ENCODE data around the gene HOXB5.

HOXB5 gene

DNA sequence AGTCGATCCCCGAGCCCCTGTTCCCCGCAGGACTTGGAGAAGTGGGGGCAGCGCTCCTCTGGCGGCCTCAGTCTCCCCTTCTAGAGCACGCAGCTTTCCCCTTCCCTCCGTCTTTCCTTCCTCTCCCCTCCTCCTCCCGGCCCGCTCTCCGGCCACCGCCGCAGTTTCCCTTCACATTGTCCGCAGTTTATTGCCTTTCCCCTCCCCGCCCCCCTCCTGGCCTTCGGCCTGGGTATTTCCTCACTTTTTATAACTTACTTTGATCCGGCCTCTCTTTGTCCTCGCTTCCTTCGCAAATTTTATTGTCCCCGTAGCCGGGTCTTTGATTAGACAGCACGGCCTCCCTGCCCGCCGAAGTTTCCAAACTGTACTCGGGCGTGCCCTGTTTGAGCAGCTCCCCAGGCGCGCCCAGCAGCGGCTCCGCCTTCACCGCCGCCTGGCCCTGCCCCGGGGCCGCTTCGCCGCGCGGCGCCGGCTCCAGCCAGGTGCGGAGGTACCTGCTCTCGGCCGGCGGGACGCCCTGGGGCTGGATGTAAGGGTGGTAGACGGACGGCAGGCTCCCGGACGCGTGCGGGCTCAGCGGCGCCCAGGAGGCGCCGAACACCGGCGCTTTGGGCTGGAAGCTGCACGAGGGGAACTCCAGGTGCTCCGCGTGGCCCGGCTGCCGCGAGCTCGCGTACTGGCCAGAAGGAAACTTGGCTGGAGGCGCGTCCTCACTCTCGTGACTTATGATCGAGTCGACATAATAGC lies 32.1 kb upstream of the HOXB5 start:
- Mint-ChIP-seq H3K27ac (ENCODE audit: low read depth) (no peak overlapping the region), H3K36me3 (ENCODE audit: insufficient read depth) (peaks cover 2% of the 10 kb centered on the region), H3K4me1 (peaks cover 16% of the 10 kb centered on the region), H3K27me3 (peaks cover 96% of the 10 kb centered on the region), H3K9me3 (no peaks in the 10 kb centered on the region), H3K4me3 (peak overlapping the region; percentile 82)
- DNase-seq (ENCODE audit: low spot score in 2 of 2) = no peak
- ATAC-seq (replicated peaks; ENCODE audit: extremely low read depth, poor library complexity, severe bottlenecking) = peak; percentile 61

DNA sequence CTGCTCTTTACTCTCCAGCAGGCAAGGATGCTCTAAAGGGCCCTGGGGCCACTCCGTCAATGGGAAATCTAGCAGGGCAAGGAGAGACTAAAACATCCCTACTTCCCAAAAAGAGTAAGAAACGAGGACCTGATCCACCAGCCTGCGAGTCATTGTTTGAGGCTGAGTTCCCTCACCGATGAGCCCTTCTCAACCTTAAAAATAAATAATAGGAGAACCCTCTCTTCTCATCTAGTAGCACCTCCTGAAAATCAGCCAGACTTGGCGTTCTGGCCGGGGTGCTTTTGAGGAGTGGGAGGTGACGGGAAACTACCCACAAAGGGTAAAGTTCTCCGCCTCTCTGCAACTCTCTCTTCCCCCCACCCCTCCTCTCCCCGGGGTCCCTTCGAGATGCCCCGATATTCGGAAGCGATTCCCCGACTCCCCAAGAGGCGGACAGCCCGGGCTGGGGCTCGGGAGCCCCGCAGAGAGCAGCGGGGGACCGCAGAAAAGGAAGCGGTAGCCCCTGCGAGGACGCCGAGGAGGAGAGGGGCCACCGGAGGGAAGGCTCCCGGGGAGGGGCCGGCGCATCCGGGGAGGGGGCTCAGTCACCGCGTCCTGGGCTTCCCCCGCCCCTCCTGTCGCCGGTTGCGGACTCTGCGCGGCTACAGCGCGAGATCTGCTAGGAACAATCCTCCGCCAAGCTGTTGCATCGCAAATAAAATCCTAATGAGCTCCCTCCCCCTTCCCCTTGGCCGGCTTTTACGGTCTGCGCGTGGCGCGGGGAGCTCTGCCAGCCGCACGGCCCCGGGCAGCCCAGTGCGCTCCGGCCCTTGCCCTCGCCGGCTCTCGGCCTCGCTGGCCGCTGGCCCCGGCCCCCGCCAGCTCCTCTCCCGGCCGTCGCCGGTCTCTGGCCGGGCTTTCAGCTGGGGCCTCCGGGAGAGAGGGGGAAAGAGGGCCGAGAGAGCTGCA lies 31.2 kb upstream of the HOXB5 start:
- H3K4me3 Mint-ChIP-seq = peak overlapping the region; percentile 82
- peaks cover 16% of the 10 kb centered on the region for H3K4me1 Mint-ChIP-seq
- no peak overlapping the region for H3K27ac Mint-ChIP-seq (ENCODE audit: low read depth)
- peaks cover 96% of the 10 kb centered on the region for H3K27me3 Mint-ChIP-seq
- no peak for ATAC-seq (replicated peaks; ENCODE audit: extremely low read depth, poor library complexity, severe bottlenecking)
- peaks cover 2% of the 10 kb centered on the region for H3K36me3 Mint-ChIP-seq (ENCODE audit: insufficient read depth)
- no peak for DNase-seq (ENCODE audit: low spot score in 2 of 2)
- H3K9me3 Mint-ChIP-seq = no peaks in the 10 kb centered on the region

DNA sequence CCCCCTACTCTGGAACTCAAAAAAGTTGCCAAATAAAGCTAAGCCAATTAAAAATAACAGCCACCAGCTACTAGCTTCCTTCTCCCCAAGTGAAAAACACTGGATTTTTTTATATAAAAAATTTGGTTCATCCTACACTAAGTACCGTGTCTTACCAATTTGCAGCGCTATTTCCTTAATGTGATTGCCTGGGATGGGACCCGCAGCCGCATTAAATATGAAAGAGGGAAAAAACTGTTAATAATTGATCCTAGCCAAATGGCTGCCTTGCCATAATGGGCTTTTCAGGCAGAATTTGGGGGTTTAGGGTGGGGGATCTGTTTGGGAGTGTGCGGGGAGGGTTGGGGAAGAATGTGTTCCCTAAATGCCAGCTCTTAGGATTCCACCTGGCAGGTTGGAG lies 30.5 kb upstream of the HOXB5 start:
- peaks cover 16% of the 10 kb centered on the region for H3K4me1 Mint-ChIP-seq
- H3K27me3 Mint-ChIP-seq = peaks cover 96% of the 10 kb centered on the region
- peak overlapping the region; percentile 32 for H3K4me3 Mint-ChIP-seq
- DNase-seq (ENCODE audit: low spot score in 2 of 2) (no peak), ATAC-seq (replicated peaks; ENCODE audit: extremely low read depth, poor library complexity, severe bottlenecking) (no peak)
- H3K27ac Mint-ChIP-seq (ENCODE audit: low read depth) = no peak overlapping the region
- peaks cover 2% of the 10 kb centered on the region for H3K36me3 Mint-ChIP-seq (ENCODE audit: insufficient read depth)
- no peaks in the 10 kb centered on the region for H3K9me3 Mint-ChIP-seq

DNA sequence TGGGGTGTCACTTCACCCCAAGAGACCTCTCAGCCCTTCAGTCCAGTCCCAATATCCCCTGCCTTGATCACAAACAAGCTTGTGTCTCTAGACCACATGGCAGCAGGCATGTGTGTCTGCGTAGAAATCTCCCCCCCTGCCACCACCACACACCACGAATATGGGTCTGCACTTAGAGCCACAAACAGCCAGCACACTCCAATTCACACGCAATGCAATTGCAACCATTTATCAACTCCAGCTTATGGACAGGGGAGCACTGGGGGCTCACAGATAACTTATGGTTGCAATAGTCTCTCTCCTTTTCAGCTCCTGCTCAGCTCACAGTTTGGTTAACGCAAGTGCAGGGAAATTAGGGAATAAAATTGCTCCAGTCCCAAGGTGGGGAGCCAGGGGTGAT lies 30.0 kb upstream of the HOXB5 start:
- Mint-ChIP-seq H3K27ac (ENCODE audit: low read depth) (no peak overlapping the region), H3K27me3 (peaks cover 96% of the 10 kb centered on the region), H3K36me3 (ENCODE audit: insufficient read depth) (peaks cover 3% of the 10 kb centered on the region), H3K4me3 (no peak overlapping the region), H3K9me3 (no peaks in the 10 kb centered on the region), H3K4me1 (peaks cover 19% of the 10 kb centered on the region)
- DNase-seq (ENCODE audit: low spot score in 2 of 2) (no peak), ATAC-seq (replicated peaks; ENCODE audit: extremely low read depth, poor library complexity, severe bottlenecking) (no peak)

DNA sequence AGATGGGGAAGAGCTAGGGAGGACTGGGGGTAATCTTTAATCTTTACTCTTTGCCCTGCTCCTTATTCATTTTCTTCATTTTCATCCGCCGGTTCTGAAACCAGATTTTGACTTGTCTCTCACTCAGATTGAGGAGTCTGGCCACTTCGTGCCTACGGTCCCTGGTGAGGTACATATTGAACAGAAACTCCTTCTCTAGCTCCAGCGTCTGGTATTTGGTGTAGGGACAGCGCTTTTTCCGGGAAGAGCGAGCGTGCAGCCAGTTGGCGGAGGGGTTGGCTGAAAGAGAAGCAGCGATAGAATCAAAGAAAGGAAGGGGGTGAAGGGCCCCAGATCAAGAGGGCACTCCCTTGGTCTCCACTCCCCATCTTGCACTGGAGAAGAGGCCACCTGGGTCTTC lies 29.3 kb upstream of the HOXB5 start:
- Mint-ChIP-seq H3K9me3 (no peaks in the 10 kb centered on the region), H3K36me3 (ENCODE audit: insufficient read depth) (peaks cover 5% of the 10 kb centered on the region), H3K4me3 (no peak overlapping the region), H3K27me3 (peaks cover 96% of the 10 kb centered on the region), H3K4me1 (peaks cover 25% of the 10 kb centered on the region), H3K27ac (ENCODE audit: low read depth) (no peak overlapping the region)
- no peak for DNase-seq (ENCODE audit: low spot score in 2 of 2)
- no peak for ATAC-seq (replicated peaks; ENCODE audit: extremely low read depth, poor library complexity, severe bottlenecking)

DNA sequence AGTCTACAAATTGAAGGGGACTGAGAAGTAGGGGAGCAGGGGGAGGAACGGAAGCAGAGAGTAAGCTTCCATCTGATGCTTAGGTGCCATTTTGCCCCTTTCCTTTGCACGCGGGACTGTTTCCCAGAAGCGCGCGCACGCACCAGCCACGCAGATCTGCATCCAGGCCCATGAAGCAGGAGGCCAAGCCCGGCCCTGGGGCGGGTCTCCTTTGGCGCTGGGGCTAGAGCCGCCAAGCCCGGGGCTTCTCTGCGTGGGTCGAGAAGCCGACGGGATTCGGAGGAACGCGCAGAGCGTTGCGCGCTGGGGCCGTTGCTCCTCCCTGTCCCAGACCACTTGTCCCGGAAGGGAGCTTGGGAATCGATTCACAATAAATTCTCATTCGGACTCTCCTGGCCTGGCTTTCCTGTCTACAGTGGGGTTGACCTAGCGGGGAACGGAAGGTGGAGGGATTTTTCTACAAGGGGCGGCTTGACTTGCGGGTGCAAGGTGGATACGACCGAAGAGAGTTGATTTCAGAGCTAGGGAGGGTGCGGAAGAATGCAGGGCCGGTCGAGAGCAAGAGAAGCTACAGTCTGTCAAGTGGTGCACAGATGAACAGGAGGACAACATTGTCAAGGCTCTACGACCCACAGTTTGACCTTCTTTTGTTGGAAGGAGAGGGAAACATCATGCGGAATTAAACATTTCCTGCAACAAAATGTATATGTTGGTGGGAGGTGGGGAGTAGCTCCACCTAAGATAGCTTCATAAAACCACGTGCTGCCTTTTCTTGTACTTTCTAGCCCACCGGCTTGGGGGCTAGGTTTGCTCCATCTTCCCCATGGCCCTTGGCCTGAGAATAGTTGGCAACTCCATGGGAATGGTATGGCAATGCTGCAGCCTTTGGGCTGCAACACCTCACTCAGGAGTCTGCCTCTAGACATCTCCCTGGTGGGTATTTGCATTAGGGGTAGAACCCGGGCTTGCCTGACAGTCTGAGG lies 28.1 kb upstream of the HOXB5 start:
- no peak overlapping the region for H3K27ac Mint-ChIP-seq (ENCODE audit: low read depth)
- peaks cover 30% of the 10 kb centered on the region for H3K4me1 Mint-ChIP-seq
- ATAC-seq (replicated peaks; ENCODE audit: extremely low read depth, poor library complexity, severe bottlenecking) = no peak
- H3K36me3 Mint-ChIP-seq (ENCODE audit: insufficient read depth) = peaks cover 11% of the 10 kb centered on the region
- H3K27me3 Mint-ChIP-seq = peaks cover 96% of the 10 kb centered on the region
- no peak for DNase-seq (ENCODE audit: low spot score in 2 of 2)
- no peaks in the 10 kb centered on the region for H3K9me3 Mint-ChIP-seq
- no peak overlapping the region for H3K4me3 Mint-ChIP-seq

DNA sequence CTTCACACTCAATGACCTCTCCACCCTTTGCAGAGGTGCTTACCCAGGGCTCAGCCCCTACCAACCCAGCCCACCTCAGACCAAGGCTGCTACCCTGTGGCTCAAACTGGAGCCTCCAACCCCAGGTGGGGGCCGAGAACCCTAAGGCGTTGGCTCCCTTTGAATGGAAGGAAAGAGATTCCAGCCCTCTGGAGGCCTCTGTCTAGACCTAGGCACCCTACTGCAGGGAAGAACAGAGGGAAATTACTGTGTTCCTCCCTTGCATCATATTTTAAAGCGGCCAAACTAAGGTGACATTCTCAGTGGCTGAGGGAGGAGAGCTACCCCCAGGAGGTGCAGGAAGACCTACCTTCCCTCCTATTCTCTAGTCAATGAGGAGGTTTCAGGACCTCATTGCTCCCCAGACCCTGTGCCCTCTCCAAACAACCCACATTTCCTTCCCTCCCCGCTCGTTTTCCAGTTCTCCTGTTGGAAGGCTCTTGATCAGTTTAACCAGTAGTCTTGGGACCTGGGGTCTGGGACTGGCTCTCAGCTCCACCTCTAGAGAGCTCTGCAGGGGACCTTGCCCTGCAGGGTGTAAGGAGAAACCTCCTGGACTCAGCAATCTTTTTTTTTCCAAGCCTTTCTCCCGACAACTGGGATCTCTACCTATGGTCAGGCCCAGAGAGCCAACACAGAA lies 27.0 kb upstream of the HOXB5 start:
- Mint-ChIP-seq H3K4me1 (peaks cover 22% of the 10 kb centered on the region), H3K9me3 (no peaks in the 10 kb centered on the region), H3K36me3 (ENCODE audit: insufficient read depth) (peaks cover 18% of the 10 kb centered on the region), H3K27me3 (peaks cover 96% of the 10 kb centered on the region), H3K27ac (ENCODE audit: low read depth) (no peak overlapping the region), H3K4me3 (no peak overlapping the region)
- DNase-seq (ENCODE audit: low spot score in 2 of 2) (no peak), ATAC-seq (replicated peaks; ENCODE audit: extremely low read depth, poor library complexity, severe bottlenecking) (no peak)

DNA sequence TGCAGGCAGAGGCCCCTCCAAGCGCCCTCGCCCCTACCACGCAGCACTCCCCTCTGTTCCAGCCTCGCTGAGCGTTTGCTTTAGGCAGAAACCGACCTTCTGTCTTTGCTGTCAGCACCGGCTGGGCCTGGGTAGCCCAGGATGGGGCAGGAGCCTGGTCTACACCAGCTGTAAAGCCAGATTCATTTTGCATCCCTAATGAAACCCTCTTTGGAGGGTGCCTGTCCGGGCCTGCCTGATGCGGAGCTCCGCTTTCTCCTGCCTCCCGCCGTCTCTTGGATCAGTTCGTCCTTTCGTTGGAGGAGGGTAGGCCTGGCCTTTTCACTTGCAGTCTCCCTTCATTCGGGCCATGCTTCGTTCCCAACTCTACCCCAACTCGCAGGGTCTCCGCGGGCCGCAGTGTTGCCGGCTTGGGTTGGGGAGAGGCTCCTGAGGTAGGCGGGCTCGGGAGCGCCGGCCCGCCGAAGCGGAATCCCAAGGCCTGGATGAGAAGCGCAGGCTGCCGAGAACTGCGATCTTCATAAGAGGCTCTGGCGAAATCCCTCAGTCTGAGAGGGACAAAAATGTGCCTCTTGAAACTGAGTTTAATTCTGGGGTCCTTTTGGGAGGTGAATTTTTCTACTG lies 26.4 kb upstream of the HOXB5 start:
- Mint-ChIP-seq H3K4me1 (peaks cover 23% of the 10 kb centered on the region), H3K9me3 (no peaks in the 10 kb centered on the region), H3K27me3 (peaks cover 98% of the 10 kb centered on the region), H3K4me3 (no peak overlapping the region), H3K36me3 (ENCODE audit: insufficient read depth) (peaks cover 23% of the 10 kb centered on the region), H3K27ac (ENCODE audit: low read depth) (no peak overlapping the region)
- DNase-seq (ENCODE audit: low spot score in 2 of 2) (no peak), ATAC-seq (replicated peaks; ENCODE audit: extremely low read depth, poor library complexity, severe bottlenecking) (no peak)

DNA sequence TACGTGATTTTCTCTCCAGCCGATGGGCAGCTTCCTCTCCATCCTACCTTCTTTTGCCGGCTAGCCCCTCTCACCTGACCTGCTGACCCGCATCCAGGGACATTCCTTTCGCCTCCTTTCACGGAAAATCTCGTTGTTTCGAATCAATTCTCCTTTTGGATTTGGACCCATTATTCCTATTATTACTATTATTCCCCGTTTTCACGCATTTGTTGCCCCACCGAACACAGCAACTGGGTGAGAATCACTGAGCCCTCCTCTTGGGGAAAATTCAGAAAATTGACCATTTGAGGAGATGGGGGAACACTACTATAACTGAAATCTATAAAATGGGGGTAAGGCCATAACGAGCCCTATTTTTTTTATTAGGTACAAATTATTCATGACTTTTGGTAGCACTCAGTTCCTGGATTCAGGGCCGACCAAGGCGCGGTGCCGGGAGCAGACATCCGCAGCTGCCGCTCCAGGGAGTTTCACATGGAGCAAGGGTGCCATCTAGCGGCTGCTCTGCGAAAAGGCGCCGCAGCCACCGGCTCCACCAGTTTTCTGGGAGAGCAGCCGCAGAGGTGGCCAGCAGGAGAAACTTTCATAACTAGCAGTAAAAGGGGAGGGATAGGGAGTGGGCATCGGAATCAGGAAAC lies 24.8 kb upstream of the HOXB5 start:
- peaks cover 30% of the 10 kb centered on the region for H3K36me3 Mint-ChIP-seq (ENCODE audit: insufficient read depth)
- DNase-seq (ENCODE audit: low spot score in 2 of 2) (peak; percentile 73 to 81), ATAC-seq (replicated peaks; ENCODE audit: extremely low read depth, poor library complexity, severe bottlenecking) (peak; percentile 44)
- H3K9me3 Mint-ChIP-seq = no peaks in the 10 kb centered on the region
- no peak overlapping the region for H3K4me3 Mint-ChIP-seq
- H3K4me1 Mint-ChIP-seq = peaks cover 38% of the 10 kb centered on the region
- no peak overlapping the region for H3K27ac Mint-ChIP-seq (ENCODE audit: low read depth)
- H3K27me3 Mint-ChIP-seq = peaks cover 100% of the 10 kb centered on the region

DNA sequence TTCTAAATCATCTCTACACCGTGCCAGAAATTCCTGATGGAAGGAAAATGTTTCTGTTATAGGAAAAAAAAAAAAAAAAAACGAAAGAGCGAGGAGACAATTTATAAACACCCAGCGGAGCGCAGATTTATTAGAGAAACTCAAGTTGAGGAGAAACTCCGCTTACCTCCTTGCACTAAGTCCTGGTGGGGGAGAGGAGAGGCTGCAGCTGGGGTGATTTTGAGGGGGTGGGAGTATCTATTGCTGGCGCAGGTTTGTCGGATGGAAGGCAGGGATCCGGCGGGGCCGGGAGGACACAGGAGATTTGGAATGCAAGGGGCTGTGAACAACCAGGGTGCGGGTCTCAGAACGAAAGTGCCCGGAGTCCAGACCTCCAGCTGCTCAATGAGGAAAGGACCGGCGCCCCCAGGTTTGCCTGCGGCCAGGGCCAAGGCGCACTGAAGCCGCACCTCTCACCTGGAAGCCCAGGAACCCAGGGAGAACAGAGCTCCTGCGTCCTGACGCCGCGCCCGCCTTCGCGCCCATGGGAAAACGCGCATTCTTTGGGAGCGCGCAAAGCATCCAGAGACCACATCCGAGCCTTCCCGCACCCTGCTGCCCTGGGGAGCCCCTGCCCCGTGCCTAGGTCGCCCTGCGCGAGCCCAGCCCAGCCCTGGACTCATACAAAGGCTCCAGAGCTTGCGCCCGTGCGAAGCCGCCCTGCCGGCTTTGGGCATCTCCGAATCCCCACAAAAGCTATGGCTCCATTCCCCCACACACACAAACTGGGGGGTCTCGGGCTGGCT lies 24.1 kb upstream of the HOXB5 start:
- ATAC-seq (replicated peaks; ENCODE audit: extremely low read depth, poor library complexity, severe bottlenecking) = no peak
- H3K36me3 Mint-ChIP-seq (ENCODE audit: insufficient read depth) = peaks cover 30% of the 10 kb centered on the region
- no peak for DNase-seq (ENCODE audit: low spot score in 2 of 2)
- peaks cover 46% of the 10 kb centered on the region for H3K4me1 Mint-ChIP-seq
- peak overlapping the region; percentile 3 for H3K27ac Mint-ChIP-seq (ENCODE audit: low read depth)
- no peaks in the 10 kb centered on the region for H3K9me3 Mint-ChIP-seq
- peaks cover 100% of the 10 kb centered on the region for H3K27me3 Mint-ChIP-seq
- H3K4me3 Mint-ChIP-seq = peak overlapping the region; percentile 39

Data from central memory CD8-positive, alpha-beta T cell (primary cell).